GM12875 (cell line): Measurements from ENCODE around the gene KRT84.

Experiments
- H3K4me3 ChIP-seq: one replicate; pipeline ENCODE4 v1.5.1; 2011; ENCODE audit warnings: low read depth, low read length, control low read depth
- CTCF ChIP-seq: IDR thresholded peaks from 2 replicates; pipeline ENCODE4 v1.5.1; 2011; ENCODE audit warnings: low read depth, mild to moderate bottlenecking, control low read depth, inconsistent platforms, low read length, moderate library complexity, borderline replicate concordance; ENCODE audit not compliant: insufficient read depth

Gene KRT84

GRCh38 chr12:52385226-52385702, at the start of gene KRT84:
TSS of gene KRT84 (minus strand) at chr12:52385652. CDS start at chr12:52385585, 67 bp downstream.
- TF ChIP-seq CTCF, result no peak
- no peak within 1 kb of the TSS for H3K4me3 ChIP-seq

- no peak overlapping the region for H3K4me3 ChIP-seq
- no peak for TF ChIP-seq CTCF
Measured at GRCh38 chr12:52434760-52435530, 49.5 kb upstream of the KRT84 start.

- no peak for TF ChIP-seq CTCF
- no peak within 1 kb of the TSS for H3K4me3 ChIP-seq
Measured at GRCh38 chr12:52434081-52434733, 48.8 kb upstream of the KRT84 start, which contains the start of gene KRT75. TSS of gene KRT75 (minus strand) at chr12:52434371. CDS start at chr12:52434304, 67 bp downstream.

GRCh38 chr12:52433501-52434080, 48.1 kb upstream of the KRT84 start:
- no peak overlapping the region for H3K4me3 ChIP-seq
- no peak for TF ChIP-seq CTCF

GRCh38 chr12:52432559-52433207, 47.2 kb upstream of the KRT84 start:
- no peak for TF ChIP-seq CTCF
- no peak overlapping the region for H3K4me3 ChIP-seq

- H3K4me3 ChIP-seq, result no peak overlapping the region
- no peak for TF ChIP-seq CTCF
Measured at GRCh38 chr12:52428121-52428520, 42.7 kb upstream of the KRT84 start.
